Measurements from ENCODE around the gene HDGFL3. TPM values are rescaled to one million over a fixed set of nuclear protein-coding genes. Genes with fewer than 3 reads are reported as not detected.

HDGFL3 gene
- total and polyA plus RNA-seq, 2 donors (not counting 3 experiments of a cell fraction or from before 2014, with no cell fraction given) = 20.2 to 155 TPM

DNA sequence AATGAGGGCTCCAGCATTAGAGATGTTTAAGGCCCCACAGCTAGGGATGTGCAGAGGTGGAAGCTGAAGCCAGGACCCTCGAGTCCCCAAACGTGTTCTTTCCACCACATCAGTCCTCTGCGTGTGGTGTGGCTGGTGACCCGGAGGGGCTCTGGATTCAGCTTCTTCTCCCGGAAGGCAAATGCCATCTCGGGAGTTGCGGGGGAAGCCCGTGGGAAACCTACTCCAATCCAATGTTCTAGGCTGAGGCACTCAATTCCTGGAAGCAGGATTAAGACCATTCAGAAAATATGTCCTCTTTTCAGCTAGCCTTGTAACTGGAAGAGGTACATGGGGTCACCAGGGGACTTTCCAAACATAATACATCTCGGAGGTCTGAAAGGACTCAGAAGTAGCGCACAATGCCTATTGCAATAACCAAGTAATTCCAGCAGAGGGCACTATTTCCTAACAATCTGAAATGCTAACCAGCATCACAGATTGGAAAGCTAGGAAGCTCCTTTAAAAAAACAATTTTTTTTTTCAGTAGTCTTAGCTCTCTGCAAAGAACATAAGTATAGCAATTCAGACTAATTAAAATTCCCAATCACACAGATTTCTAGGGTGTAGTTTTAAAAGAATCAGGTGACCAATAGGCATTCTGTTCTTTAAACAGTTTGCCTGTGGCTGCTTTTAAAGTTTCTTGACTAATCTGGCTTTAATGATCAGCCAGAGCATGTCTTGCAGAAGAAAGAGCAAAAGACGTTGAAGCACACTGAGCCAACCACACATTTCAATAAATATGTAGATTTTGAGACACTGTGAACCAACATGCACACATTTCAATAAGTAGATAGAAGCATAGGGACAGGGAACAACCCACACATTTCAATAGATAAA lies 40.8 kb upstream of the HDGFL3 start:
- H2AFZ ChIP-seq (ENCODE audit: low read depth, low read length) = no peak overlapping the region
- H3K4me1 ChIP-seq (ENCODE audit: control insufficient read depth, extremely low read depth, insufficient read depth, low read length) = no peaks in the 10 kb centered on the region
- H3K79me2 ChIP-seq (ENCODE audit: control insufficient read depth, insufficient read depth, low read length) = no peaks in the 10 kb centered on the region
- H4K20me1 ChIP-seq (replicated peaks; ENCODE audit: control insufficient read depth, extremely low read depth, insufficient read depth, low read length) = no peaks in the 10 kb centered on the region
- ChIA-PET POLR2A (interaction anchor here (0.6 kb wide), 1 partner anchor 39 kb away, joined by 9 read pairs; no protein-coding TSS in a partner anchor), CTCF (interaction anchor here (0.6 to 7.4 kb wide), 62 partner anchors 9 to 323 kb away, joined by 3 to 436 read pairs (median 6); partner anchors contain the start of genes BNC1, C15orf40, HDGFL3 and SH3GL3)
- intact Hi-C loops (cut with micrococcal nuclease) (loop anchor here (1.0 kb wide), 4 partner anchors 132 to 324 kb away; no protein-coding TSS in a partner anchor), dilution Hi-C loops (cut with MboI; ENCODE audit: extremely low pct_ligation_motif_present, low sequenced_read_pairs) (no loop called here)
- H3K4me3 ChIP-seq (replicated peaks in 1 of 3; ENCODE audit: insufficient read depth in 1 of 3, low read depth in 1 of 3, low read length in 3 of 3) = no peak overlapping the region
- no peak overlapping the region for H3K27ac ChIP-seq (ENCODE audit: insufficient read depth, low read depth, low read length)
- TF ChIP-seq POLR2AphosphoS5 (IDR thresholded peaks at IDR 0.05; ENCODE audit: insufficient read depth, low read depth, low read length) (no peak), POLR2A (IDR thresholded peaks at IDR 0.05; ENCODE audit: low read depth, low read length) (no peak)
- TF ChIP-seq, protein P1, sequence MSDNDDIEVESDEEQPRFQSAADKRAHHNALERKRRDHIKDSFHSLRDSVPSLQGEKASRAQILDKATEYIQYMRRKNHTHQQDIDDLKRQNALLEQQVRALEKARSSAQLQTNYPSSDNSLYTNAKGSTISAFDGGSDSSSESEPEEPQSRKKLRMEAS (IDR thresholded peaks at IDR 0.05; ENCODE audit: insufficient read depth, insufficient read length) = no peak
- TF ChIP-seq, protein P2, sequence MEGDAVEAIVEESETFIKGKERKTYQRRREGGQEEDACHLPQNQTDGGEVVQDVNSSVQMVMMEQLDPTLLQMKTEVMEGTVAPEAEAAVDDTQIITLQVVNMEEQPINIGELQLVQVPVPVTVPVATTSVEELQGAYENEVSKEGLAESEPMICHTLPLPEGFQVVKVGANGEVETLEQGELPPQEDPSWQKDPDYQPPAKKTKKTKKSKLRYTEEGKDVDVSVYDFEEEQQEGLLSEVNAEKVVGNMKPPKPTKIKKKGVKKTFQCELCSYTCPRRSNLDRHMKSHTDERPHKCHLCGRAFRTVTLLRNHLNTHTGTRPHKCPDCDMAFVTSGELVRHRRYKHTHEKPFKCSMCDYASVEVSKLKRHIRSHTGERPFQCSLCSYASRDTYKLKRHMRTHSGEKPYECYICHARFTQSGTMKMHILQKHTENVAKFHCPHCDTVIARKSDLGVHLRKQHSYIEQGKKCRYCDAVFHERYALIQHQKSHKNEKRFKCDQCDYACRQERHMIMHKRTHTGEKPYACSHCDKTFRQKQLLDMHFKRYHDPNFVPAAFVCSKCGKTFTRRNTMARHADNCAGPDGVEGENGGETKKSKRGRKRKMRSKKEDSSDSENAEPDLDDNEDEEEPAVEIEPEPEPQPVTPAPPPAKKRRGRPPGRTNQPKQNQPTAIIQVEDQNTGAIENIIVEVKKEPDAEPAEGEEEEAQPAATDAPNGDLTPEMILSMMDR (IDR thresholded peaks at IDR 0.05; ENCODE audit: extremely low read depth in 1 of 2, insufficient read depth in 1 of 2, low read depth in 1 of 2, low read length in 2 of 2) = peak; percentile 54 to 66
- no peaks in the 10 kb centered on the region for H3K9me3 ChIP-seq (replicated peaks; ENCODE audit: control insufficient read depth, insufficient read depth, low read length)
- H3K27me3 ChIP-seq (ENCODE audit: control insufficient read depth in 2 of 2, insufficient read depth in 2 of 2, low read length in 2 of 2) = peaks cover 10 to 16% of the 10 kb centered on the region in 2 experiments
- DNase-seq (ENCODE audit: low read depth, low spot score) (peak; percentile 78), FAIRE-seq (peak; percentile 93)
- H3K9ac ChIP-seq (replicated peaks; ENCODE audit: extremely low read depth, insufficient read depth, low read length) = no peak overlapping the region
- H3K36me3 ChIP-seq (ENCODE audit: control insufficient read depth in 2 of 2, extremely low read depth in 1 of 2, insufficient read depth in 2 of 2, low read length in 2 of 2) = no peaks in the 10 kb centered on the region
- no peaks in the 10 kb centered on the region for H3K9me1 ChIP-seq (replicated peaks; ENCODE audit: control insufficient read depth, extremely low read depth, insufficient read depth, low read length)
- no TSS peak for BruUV-seq (replicated peaks)
- H3K4me2 ChIP-seq (ENCODE audit: insufficient read depth, low read length) = no peak overlapping the region

Data from endothelial cell of umbilical vein (primary cell).